Liver (tissue), 3 donors: ENCODE results near the gene UNC13D.
A peak's percentile ranks its signal among the peaks of the same experiment; 100 is the strongest.

Experiments
- JUND ChIP-seq, 2 donors: IDR thresholded peaks; 2 replicates each; pipeline ENCODE4 v1.6.1; 2016; ENCODE audit warnings: antibody characterized with exemption in 2 of 2
- SP1 ChIP-seq: IDR thresholded peaks from 2 replicates; pipeline ENCODE4 v1.6.1; 2018; ENCODE audit warnings: antibody characterized with exemption, mild to moderate bottlenecking
- TF ChIP-seq, protein P1 (sequence below): IDR thresholded peaks from 2 replicates; pipeline ENCODE4 v1.6.1; 2016; ENCODE audit warnings: antibody characterized with exemption
- TF ChIP-seq, protein P2 (sequence below): fragments of 150-350 bp; IDR thresholded peaks from 2 replicates; pipeline ENCODE4 v1.5.1; 2017; ENCODE audit warnings: improper control_type of control experiment, low read depth, low read length; ENCODE audit not compliant: missing input control
- donor health status: healthy.
- donor health status: healthy.

GRCh38 chr17:75864448-75864871 lies 20.3 kb upstream of the UNC13D start:
- TF ChIP-seq, protein P1, sequence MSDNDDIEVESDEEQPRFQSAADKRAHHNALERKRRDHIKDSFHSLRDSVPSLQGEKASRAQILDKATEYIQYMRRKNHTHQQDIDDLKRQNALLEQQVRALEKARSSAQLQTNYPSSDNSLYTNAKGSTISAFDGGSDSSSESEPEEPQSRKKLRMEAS: no peak
- TF ChIP-seq SP1 (peak; percentile 8), JUND (IDR thresholded peaks at IDR 0.05) (no peak)
- TF ChIP-seq, protein P2, sequence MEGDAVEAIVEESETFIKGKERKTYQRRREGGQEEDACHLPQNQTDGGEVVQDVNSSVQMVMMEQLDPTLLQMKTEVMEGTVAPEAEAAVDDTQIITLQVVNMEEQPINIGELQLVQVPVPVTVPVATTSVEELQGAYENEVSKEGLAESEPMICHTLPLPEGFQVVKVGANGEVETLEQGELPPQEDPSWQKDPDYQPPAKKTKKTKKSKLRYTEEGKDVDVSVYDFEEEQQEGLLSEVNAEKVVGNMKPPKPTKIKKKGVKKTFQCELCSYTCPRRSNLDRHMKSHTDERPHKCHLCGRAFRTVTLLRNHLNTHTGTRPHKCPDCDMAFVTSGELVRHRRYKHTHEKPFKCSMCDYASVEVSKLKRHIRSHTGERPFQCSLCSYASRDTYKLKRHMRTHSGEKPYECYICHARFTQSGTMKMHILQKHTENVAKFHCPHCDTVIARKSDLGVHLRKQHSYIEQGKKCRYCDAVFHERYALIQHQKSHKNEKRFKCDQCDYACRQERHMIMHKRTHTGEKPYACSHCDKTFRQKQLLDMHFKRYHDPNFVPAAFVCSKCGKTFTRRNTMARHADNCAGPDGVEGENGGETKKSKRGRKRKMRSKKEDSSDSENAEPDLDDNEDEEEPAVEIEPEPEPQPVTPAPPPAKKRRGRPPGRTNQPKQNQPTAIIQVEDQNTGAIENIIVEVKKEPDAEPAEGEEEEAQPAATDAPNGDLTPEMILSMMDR: no peak
